ENCODE measurements around the gene CNTNAP2. TPM values are rescaled to one million over a fixed set of nuclear protein-coding genes. Genes with fewer than 3 reads are reported as not detected.

CNTNAP2 gene
- total and polyA plus RNA-seq, 2 experiments from 2014 or later, result not detected

GRCh38 chr7:146146831-146147486 lies 30.4 kb downstream of the CNTNAP2 start:
- no peak for TF ChIP-seq EZH2phosphoT487 (IDR thresholded peaks at IDR 0.05; ENCODE audit: insufficient read depth, low read depth)
- no peak for TF ChIP-seq EZH2 (IDR thresholded peaks at IDR 0.05; ENCODE audit: insufficient read depth, poor library complexity, severe bottlenecking)
- Histone ChIP-seq H3F3A (ENCODE audit: insufficient read depth) (no peaks in the 10 kb centered on the region), H3K9me2 (ENCODE audit: insufficient read depth) (no peaks in the 10 kb centered on the region), H3K9me3 (ENCODE audit: low read depth) (peaks cover 8% of the 10 kb centered on the region), H3K27me3 (replicated peaks; ENCODE audit: insufficient read depth) (no peaks in the 10 kb centered on the region), H3K36me3 (ENCODE audit: low read depth) (no peaks in the 10 kb centered on the region), H3K4me2 (ENCODE audit: unreplicated experiment) (no peak overlapping the region), H3K27ac (no peak overlapping the region), H3K79me2 (ENCODE audit: insufficient read depth) (no peaks in the 10 kb centered on the region), H4K20me1 (ENCODE audit: insufficient read depth) (no peaks in the 10 kb centered on the region), H3K4me1 (ENCODE audit: insufficient read depth) (no peaks in the 10 kb centered on the region), H2AFZ (no peak overlapping the region), H3K4me3 (no peak overlapping the region), H3K9ac (no peak overlapping the region)
- DNase-seq, result peak; percentile 2
- WGBS, 2 experiments (ENCODE audit: low coverage in 1 of 2, low lambda C conversion rate in 2 of 2, missing lambda C conversion rate in 2 of 2), result 5 to 6% methylated on average over 6 of the region's 6 CpGs
- in situ Hi-C loops (cut with MboI), result no loop called here

GRCh38 chr7:146150153-146150552 lies 33.6 kb downstream of the CNTNAP2 start:
- no peaks in the 10 kb centered on the region for H3F3A ChIP-seq (ENCODE audit: insufficient read depth)
- no peak overlapping the region for H2AFZ ChIP-seq
- no peaks in the 10 kb centered on the region for H3K79me2 ChIP-seq (ENCODE audit: insufficient read depth)
- no peaks in the 10 kb centered on the region for H3K36me3 ChIP-seq (ENCODE audit: low read depth)
- no peak overlapping the region for H3K4me2 ChIP-seq (ENCODE audit: unreplicated experiment)
- in situ Hi-C loops (cut with MboI), result no loop called here
- DNase-seq, result no peak
- no peaks in the 10 kb centered on the region for H4K20me1 ChIP-seq (ENCODE audit: insufficient read depth)
- H3K27me3 ChIP-seq (replicated peaks; ENCODE audit: insufficient read depth), result no peaks in the 10 kb centered on the region
- no peaks in the 10 kb centered on the region for H3K9me2 ChIP-seq (ENCODE audit: insufficient read depth)
- no peak overlapping the region for H3K9ac ChIP-seq
- no peak overlapping the region for H3K27ac ChIP-seq
- no peak overlapping the region for H3K4me3 ChIP-seq
- H3K9me3 ChIP-seq (ENCODE audit: low read depth), result peaks cover 8% of the 10 kb centered on the region
- H3K4me1 ChIP-seq (ENCODE audit: insufficient read depth), result no peaks in the 10 kb centered on the region
- no peak for TF ChIP-seq EZH2phosphoT487 (IDR thresholded peaks at IDR 0.05; ENCODE audit: insufficient read depth, low read depth)

- Histone ChIP-seq H3F3A (ENCODE audit: insufficient read depth) (no peaks in the 10 kb centered on the region), H3K4me3 (no peak overlapping the region), H3K27me3 (replicated peaks; ENCODE audit: insufficient read depth) (no peaks in the 10 kb centered on the region), H3K9me2 (ENCODE audit: insufficient read depth) (no peaks in the 10 kb centered on the region), H3K79me2 (ENCODE audit: insufficient read depth) (no peaks in the 10 kb centered on the region), H3K36me3 (ENCODE audit: low read depth) (no peaks in the 10 kb centered on the region), H3K9ac (no peak overlapping the region), H4K20me1 (ENCODE audit: insufficient read depth) (no peaks in the 10 kb centered on the region), H3K4me1 (ENCODE audit: insufficient read depth) (no peaks in the 10 kb centered on the region), H3K9me3 (ENCODE audit: low read depth) (no peaks in the 10 kb centered on the region), H2AFZ (no peak overlapping the region), H3K4me2 (ENCODE audit: unreplicated experiment) (no peak overlapping the region), H3K27ac (no peak overlapping the region)
- TF ChIP-seq EZH2 (IDR thresholded peaks at IDR 0.05; ENCODE audit: insufficient read depth, poor library complexity, severe bottlenecking) (no peak), EZH2phosphoT487 (IDR thresholded peaks at IDR 0.05; ENCODE audit: insufficient read depth, low read depth) (no peak)
- WGBS, 2 experiments (ENCODE audit: low coverage in 1 of 2, low lambda C conversion rate in 2 of 2, missing lambda C conversion rate in 2 of 2), result 26 to 35% methylated on average over 2 of the region's 2 CpGs
- in situ Hi-C loops (cut with MboI), result no loop called here
- no peak for DNase-seq
Observed at GRCh38 chr7:146172112-146172511, 55.5 kb downstream of the CNTNAP2 start.

- Histone ChIP-seq H3K4me2 (ENCODE audit: unreplicated experiment) (no peak overlapping the region), H3K27me3 (replicated peaks; ENCODE audit: insufficient read depth) (no peaks in the 10 kb centered on the region), H3K79me2 (ENCODE audit: insufficient read depth) (no peaks in the 10 kb centered on the region), H4K20me1 (ENCODE audit: insufficient read depth) (no peaks in the 10 kb centered on the region), H3F3A (ENCODE audit: insufficient read depth) (no peaks in the 10 kb centered on the region), H2AFZ (no peak overlapping the region), H3K4me3 (no peak overlapping the region), H3K9me2 (ENCODE audit: insufficient read depth) (no peaks in the 10 kb centered on the region), H3K9me3 (ENCODE audit: low read depth) (no peaks in the 10 kb centered on the region), H3K36me3 (ENCODE audit: low read depth) (no peaks in the 10 kb centered on the region), H3K27ac (no peak overlapping the region), H3K9ac (no peak overlapping the region), H3K4me1 (ENCODE audit: insufficient read depth) (no peaks in the 10 kb centered on the region)
- 0 to 24% methylated on average over 2 of the region's 2 CpGs for WGBS, 2 experiments (ENCODE audit: low coverage in 1 of 2, low lambda C conversion rate in 2 of 2, missing lambda C conversion rate in 2 of 2)
- TF ChIP-seq EZH2 (IDR thresholded peaks at IDR 0.05; ENCODE audit: insufficient read depth, poor library complexity, severe bottlenecking) (no peak), EZH2phosphoT487 (IDR thresholded peaks at IDR 0.05; ENCODE audit: insufficient read depth, low read depth) (no peak)
- DNase-seq, result no peak
- in situ Hi-C loops (cut with MboI), result no loop called here
Observed at GRCh38 chr7:146175716-146176115, 59.1 kb downstream of the CNTNAP2 start.

- Histone ChIP-seq H3K27me3 (replicated peaks; ENCODE audit: insufficient read depth) (no peaks in the 10 kb centered on the region), H3K79me2 (ENCODE audit: insufficient read depth) (no peaks in the 10 kb centered on the region), H4K20me1 (ENCODE audit: insufficient read depth) (no peaks in the 10 kb centered on the region), H3K36me3 (ENCODE audit: low read depth) (no peaks in the 10 kb centered on the region), H3K9ac (no peak overlapping the region), H2AFZ (no peak overlapping the region), H3K9me3 (ENCODE audit: low read depth) (no peaks in the 10 kb centered on the region), H3K27ac (no peak overlapping the region), H3K4me2 (ENCODE audit: unreplicated experiment) (no peak overlapping the region), H3K4me1 (ENCODE audit: insufficient read depth) (no peaks in the 10 kb centered on the region), H3K4me3 (no peak overlapping the region), H3F3A (ENCODE audit: insufficient read depth) (no peaks in the 10 kb centered on the region), H3K9me2 (ENCODE audit: insufficient read depth) (no peaks in the 10 kb centered on the region)
- 0% methylated on average over 1 of the region's 1 CpG for WGBS, 2 experiments (ENCODE audit: low coverage in 1 of 2, low lambda C conversion rate in 2 of 2, missing lambda C conversion rate in 2 of 2)
- TF ChIP-seq EZH2phosphoT487 (IDR thresholded peaks at IDR 0.05; ENCODE audit: insufficient read depth, low read depth), result no peak
- TF ChIP-seq EZH2 (IDR thresholded peaks at IDR 0.05; ENCODE audit: insufficient read depth, poor library complexity, severe bottlenecking), result no peak
- no peak for DNase-seq
- in situ Hi-C loops (cut with MboI), result no loop called here
Observed at GRCh38 chr7:146176860-146177259, 60.3 kb downstream of the CNTNAP2 start.

Data from GM23248 (cell line).